Natural killer cell (primary cell): ENCODE results near the gene SPATA16. TPM values are rescaled to one million over a fixed set of nuclear protein-coding genes. Genes with fewer than 3 reads are reported as not detected.

Experiments
- ATAC-seq, 3 donors: fragments of 150-1000 bp in 2 of 3; fragments of 200-7000 bp in 1 of 3; cut with Tn5 transposase; 1 replicate in 1 of 3; 2 replicates in 2 of 3; pipeline ENCODE4 v1.10.0; 2021; ENCODE audit warnings: mild to moderate bottlenecking in 2 of 3, moderate library complexity in 2 of 3
- DNase-seq, 2 donors: peaks; one replicate each; pipeline versions ENCODE4 v3.0.0 to v3.0.0-alpha.2; 2013 to 2021; ENCODE audit warnings: mixed read lengths in 1 of 2
- H3K27ac ChIP-seq: one replicate; pipeline ENCODE4 v1.5.1; 2013; ENCODE audit warnings: mild to moderate bottlenecking, low read length
- H3K27me3 ChIP-seq: one replicate; pipeline ENCODE4 v1.6.1; 2013; ENCODE audit warnings: low read length; ENCODE audit not compliant: control insufficient read depth, insufficient read depth
- H3K36me3 ChIP-seq: one replicate; pipeline ENCODE4 v1.6.1; 2013; ENCODE audit warnings: low read length; ENCODE audit not compliant: control insufficient read depth, insufficient read depth
- H3K4me1 ChIP-seq: one replicate; pipeline ENCODE4 v1.6.1; 2013; ENCODE audit warnings: low read length; ENCODE audit not compliant: control insufficient read depth, insufficient read depth
- H3K4me3 ChIP-seq: one replicate; pipeline ENCODE4 v1.5.1; 2013; ENCODE audit warnings: low read length
- H3K9me3 ChIP-seq: one replicate; pipeline ENCODE4 v1.6.1; 2013; ENCODE audit warnings: low read length; ENCODE audit not compliant: control insufficient read depth, insufficient read depth
- H3K27ac Mint-ChIP-seq, 2 donors: one replicate each; pipeline ENCODE4 v1.8.0; 2022; ENCODE audit warnings: mild to moderate bottlenecking in 2 of 2, mixed read lengths in 2 of 2, moderate library complexity in 1 of 2
- H3K27me3 Mint-ChIP-seq, 2 donors: one replicate each; pipeline ENCODE4 v1.8.0; 2022; ENCODE audit warnings: low read depth in 2 of 2, mixed read lengths in 2 of 2
- H3K36me3 Mint-ChIP-seq: one replicate; pipeline ENCODE4 v1.8.0; 2022; ENCODE audit warnings: mixed read lengths
- H3K4me1 Mint-ChIP-seq, 2 donors: one replicate each; pipeline ENCODE4 v1.8.0; 2022; ENCODE audit warnings: mixed read lengths in 2 of 2
- H3K4me3 Mint-ChIP-seq: one replicate; pipeline ENCODE4 v1.8.0; 2022; ENCODE audit warnings: mild to moderate bottlenecking, moderate library complexity, mixed read lengths
- H3K9me3 Mint-ChIP-seq, 2 donors: one replicate each; pipeline ENCODE4 v1.8.0; 2022; ENCODE audit warnings: mixed read lengths in 2 of 2
- WGBS: methylation state at CpG from one replicate; pipeline ENCODE4 v1.1.7; 2013; ENCODE audit warnings: missing lambda C conversion rate; ENCODE audit not compliant: insufficient coverage; 5-methylcytosine and 5-hydroxymethylcytosine counted together
- intact Hi-C: fragments of 100-400 bp; cut with micrococcal nuclease; formaldehyde crosslinking; loops from one replicate; pipeline ENCODE4 v1.14.2; 2022
- total RNA-seq, 4 donors: library from RNA; stranded (reverse); fragments of 120-200 nt in 1 of 4; gene quantifications; one replicate each; pipeline versions ENCODE4 v1.2.3 to v1.2.4, GENCODE V29; 2013 to 2022
- TF ChIP-seq, protein P1 (sequence below): fragments of 200-600 bp; IDR thresholded peaks from one replicate; pipeline ENCODE4 v1.8.0; 2022; ENCODE audit warnings: antibody characterized with exemption

Gene SPATA16
- total RNA-seq, 3 donors from 2014 or later (not counting 1 experiment from before 2014, with no cell fraction given) = not detected

DNA sequence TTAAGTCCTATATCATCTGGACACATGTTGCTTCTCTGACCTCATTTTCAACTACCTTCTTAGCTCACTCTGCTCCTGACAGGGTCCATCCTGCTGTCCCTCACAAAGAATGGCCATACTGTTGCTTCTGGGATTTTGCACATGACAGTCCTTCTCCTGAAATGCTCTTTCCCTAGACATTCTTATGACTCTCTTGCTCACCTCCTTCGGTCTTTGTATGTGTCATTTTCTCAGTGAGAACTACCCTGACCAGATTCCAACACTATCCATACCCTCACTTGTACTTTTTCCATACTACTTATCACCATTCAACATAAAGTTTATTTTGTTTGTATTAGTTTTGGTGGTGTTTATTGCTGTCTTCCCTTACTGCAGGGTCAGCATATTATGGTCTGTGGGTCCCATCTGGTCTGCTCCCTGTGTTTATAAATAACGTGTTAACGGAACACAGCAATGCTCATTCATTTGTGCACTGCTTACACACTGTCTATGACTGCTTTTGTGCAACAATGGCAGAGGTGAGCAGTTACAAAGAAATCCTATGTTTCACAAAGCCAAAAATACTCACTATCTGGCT lies 159.5 kb downstream of the SPATA16 start:
- Histone ChIP-seq H3K27me3 (no peaks in the 10 kb centered on the region), H3K27ac (no peak overlapping the region), H3K4me1 (no peaks in the 10 kb centered on the region), H3K4me3 (no peak overlapping the region), H3K9me3 (no peaks in the 10 kb centered on the region), H3K36me3 (no peaks in the 10 kb centered on the region)
- no peaks in the 10 kb centered on the region for H3K36me3 Mint-ChIP-seq
- H3K4me3 Mint-ChIP-seq = no peak overlapping the region
- ATAC-seq = no peak
- peaks cover 0 to 4% of the 10 kb centered on the region in 2 donors for H3K9me3 Mint-ChIP-seq
- H3K4me1 Mint-ChIP-seq = no peaks in the 10 kb centered on the region
- 95% methylated on average over 3 of the region's 3 CpGs for WGBS
- DNase-seq = no peak
- intact Hi-C loops = no loop called here
- TF ChIP-seq, protein P1, sequence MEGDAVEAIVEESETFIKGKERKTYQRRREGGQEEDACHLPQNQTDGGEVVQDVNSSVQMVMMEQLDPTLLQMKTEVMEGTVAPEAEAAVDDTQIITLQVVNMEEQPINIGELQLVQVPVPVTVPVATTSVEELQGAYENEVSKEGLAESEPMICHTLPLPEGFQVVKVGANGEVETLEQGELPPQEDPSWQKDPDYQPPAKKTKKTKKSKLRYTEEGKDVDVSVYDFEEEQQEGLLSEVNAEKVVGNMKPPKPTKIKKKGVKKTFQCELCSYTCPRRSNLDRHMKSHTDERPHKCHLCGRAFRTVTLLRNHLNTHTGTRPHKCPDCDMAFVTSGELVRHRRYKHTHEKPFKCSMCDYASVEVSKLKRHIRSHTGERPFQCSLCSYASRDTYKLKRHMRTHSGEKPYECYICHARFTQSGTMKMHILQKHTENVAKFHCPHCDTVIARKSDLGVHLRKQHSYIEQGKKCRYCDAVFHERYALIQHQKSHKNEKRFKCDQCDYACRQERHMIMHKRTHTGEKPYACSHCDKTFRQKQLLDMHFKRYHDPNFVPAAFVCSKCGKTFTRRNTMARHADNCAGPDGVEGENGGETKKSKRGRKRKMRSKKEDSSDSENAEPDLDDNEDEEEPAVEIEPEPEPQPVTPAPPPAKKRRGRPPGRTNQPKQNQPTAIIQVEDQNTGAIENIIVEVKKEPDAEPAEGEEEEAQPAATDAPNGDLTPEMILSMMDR = no peak
- no peak overlapping the region for H3K27ac Mint-ChIP-seq
- H3K27me3 Mint-ChIP-seq = peaks cover 0 to 5% of the 10 kb centered on the region in 2 donors

DNA sequence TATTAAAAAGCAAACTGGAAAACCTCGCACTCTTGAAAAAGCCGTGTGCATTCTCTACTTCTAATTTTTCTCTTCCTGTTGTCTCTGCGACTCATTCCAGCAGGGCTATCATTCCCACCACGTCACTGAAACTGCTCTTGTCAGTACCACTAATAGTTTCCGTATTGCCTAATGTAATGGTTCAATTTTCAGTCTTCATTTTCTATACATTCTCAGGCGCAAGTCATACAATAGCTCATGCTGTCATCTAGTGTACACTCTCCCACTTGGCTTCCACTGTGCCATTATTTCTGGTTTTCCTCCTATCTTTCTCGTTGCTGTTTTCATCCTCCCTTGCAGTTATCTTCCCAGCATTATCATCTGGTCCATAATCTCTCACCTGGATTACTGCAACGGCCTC lies 160.2 kb downstream of the SPATA16 start:
- no peak overlapping the region for H3K27ac ChIP-seq
- no peaks in the 10 kb centered on the region for H3K36me3 ChIP-seq
- H3K36me3 Mint-ChIP-seq = no peaks in the 10 kb centered on the region
- no peak overlapping the region for H3K4me3 Mint-ChIP-seq
- ATAC-seq = no peak
- intact Hi-C loops = no loop called here
- DNase-seq = no peak
- TF ChIP-seq, protein P1 = no peak
- H3K4me1 Mint-ChIP-seq = no peaks in the 10 kb centered on the region
- 82% methylated on average over 8 of the region's 8 CpGs for WGBS
- peaks cover under 1 to 4% of the 10 kb centered on the region in 2 donors for H3K9me3 Mint-ChIP-seq
- no peak overlapping the region for H3K4me3 ChIP-seq
- H3K27ac Mint-ChIP-seq = no peak overlapping the region
- H3K27me3 Mint-ChIP-seq = peaks cover 0 to 3% of the 10 kb centered on the region in 2 donors
- H3K4me1 ChIP-seq = no peaks in the 10 kb centered on the region
- no peaks in the 10 kb centered on the region for H3K27me3 ChIP-seq
- H3K9me3 ChIP-seq = no peaks in the 10 kb centered on the region

DNA sequence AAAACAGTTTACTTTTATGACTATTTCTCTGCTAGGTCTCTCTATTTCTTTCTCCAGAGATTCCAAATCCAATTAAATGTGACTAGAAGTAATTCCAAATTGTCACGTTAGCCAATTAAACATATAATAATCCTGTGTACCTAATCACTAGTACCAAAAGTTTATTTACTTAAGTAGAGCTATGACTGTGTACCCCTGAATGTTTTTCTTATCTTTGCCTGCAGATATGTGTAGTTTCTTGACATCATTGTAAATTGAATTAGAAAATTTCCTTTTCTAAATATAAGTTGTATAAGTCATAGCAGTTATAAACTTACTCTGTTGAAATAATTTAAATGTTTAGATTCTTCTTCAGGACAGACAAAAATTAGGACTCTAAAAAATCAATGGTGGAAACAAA lies 163.3 kb downstream of the SPATA16 start:
- no peaks in the 10 kb centered on the region for H3K36me3 Mint-ChIP-seq
- H3K9me3 Mint-ChIP-seq = peaks cover 2 to 4% of the 10 kb centered on the region in 2 donors
- Histone ChIP-seq H3K36me3 (no peaks in the 10 kb centered on the region), H3K9me3 (no peaks in the 10 kb centered on the region), H3K27ac (no peak overlapping the region), H3K27me3 (no peaks in the 10 kb centered on the region), H3K4me1 (no peaks in the 10 kb centered on the region), H3K4me3 (no peak overlapping the region)
- H3K27me3 Mint-ChIP-seq = no peaks in the 10 kb centered on the region
- H3K4me3 Mint-ChIP-seq = no peak overlapping the region
- no peaks in the 10 kb centered on the region for H3K4me1 Mint-ChIP-seq
- no CpG with 5 or more reads among the region's 1 CpG for WGBS
- no peak for ATAC-seq
- intact Hi-C loops = no loop called here
- no peak for DNase-seq
- TF ChIP-seq, protein P1 = no peak
- no peak overlapping the region for H3K27ac Mint-ChIP-seq

DNA sequence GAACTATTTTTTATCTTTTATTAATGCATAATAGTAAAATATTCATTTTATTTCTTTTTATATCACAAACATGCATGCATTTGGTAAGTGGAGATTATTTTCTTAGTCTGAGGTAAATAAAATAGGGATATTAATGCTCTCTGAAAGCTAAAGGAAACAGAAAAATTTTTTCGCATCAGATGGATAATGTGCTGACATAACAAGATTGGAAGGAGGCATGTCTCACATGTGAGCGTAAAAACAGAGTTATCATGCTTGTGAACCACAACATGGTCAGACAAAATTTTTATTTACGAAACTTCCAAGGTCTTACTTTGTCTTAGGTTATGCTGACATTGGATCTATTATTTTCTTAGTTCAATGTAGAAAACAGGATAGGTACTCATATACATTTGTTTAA lies 166.1 kb downstream of the SPATA16 start:
- DNase-seq (no peak), ATAC-seq (no peak)
- Histone ChIP-seq H3K4me1 (no peaks in the 10 kb centered on the region), H3K4me3 (no peak overlapping the region), H3K36me3 (no peaks in the 10 kb centered on the region), H3K27ac (no peak overlapping the region), H3K27me3 (no peaks in the 10 kb centered on the region), H3K9me3 (no peaks in the 10 kb centered on the region)
- TF ChIP-seq, protein P1 = no peak
- intact Hi-C loops = no loop called here
- H3K27ac Mint-ChIP-seq = no peak overlapping the region
- no peaks in the 10 kb centered on the region for H3K36me3 Mint-ChIP-seq
- peaks cover 0 to 2% of the 10 kb centered on the region in 2 donors for H3K9me3 Mint-ChIP-seq
- no peaks in the 10 kb centered on the region for H3K4me1 Mint-ChIP-seq
- no peaks in the 10 kb centered on the region for H3K27me3 Mint-ChIP-seq
- WGBS = 92% methylated on average over 3 of the region's 3 CpGs
- H3K4me3 Mint-ChIP-seq = no peak overlapping the region
